Uterus (tissue), 2 donors: Measurements from ENCODE around the gene TNF.

ENCODE experiments used
- POLR2A ChIP-seq, 2 donors: fragments of 450-650 bp; IDR thresholded peaks; one replicate each; pipeline ENCODE4 v1.6.1; 2016; ENCODE audit warnings: antibody characterized with exemption in 2 of 2, mild to moderate bottlenecking in 1 of 2, moderate library complexity in 1 of 2
- TF ChIP-seq, protein P1 (sequence below), 4 experiments: fragments of 200-600 bp in 2 of 4; fragments of 450-650 bp in 2 of 4; sonication (generic) in 2 of 4; IDR thresholded peaks; one replicate each; pipeline ENCODE4 v1.5.1; 2016 to 2019; ENCODE audit warnings: antibody characterized with exemption in 4 of 4, mild to moderate bottlenecking in 2 of 4, moderate library complexity in 1 of 4

DNA sequence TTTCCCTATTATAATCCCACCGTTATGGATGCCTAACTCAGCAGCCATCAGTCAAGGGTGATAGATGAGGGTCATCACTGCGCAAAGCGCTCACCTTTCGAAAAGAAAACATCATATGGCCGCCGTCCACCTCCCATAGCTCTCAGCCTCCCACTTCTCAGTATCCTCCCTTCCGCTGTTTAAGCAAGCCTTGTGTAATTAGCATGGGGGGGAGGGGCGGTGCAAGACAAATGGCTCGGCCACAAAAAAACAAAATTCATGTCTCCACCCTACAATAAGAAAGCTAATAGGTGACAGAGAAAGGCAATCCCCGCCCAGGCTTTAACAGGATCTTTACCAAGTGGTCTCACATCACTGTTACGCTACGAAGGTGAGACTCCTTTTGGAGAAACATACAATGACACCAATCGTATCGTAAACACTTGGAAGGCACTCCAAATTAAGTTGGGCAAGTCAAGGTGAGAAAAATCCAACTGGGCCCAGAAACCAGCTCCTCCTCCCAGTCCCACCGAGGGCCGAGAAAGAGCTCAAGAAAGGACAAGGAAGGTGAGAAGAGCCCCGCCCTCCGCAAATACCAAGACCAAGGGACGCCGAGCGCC, 34.2 kb upstream of the TNF start:
- TF ChIP-seq, protein P1, sequence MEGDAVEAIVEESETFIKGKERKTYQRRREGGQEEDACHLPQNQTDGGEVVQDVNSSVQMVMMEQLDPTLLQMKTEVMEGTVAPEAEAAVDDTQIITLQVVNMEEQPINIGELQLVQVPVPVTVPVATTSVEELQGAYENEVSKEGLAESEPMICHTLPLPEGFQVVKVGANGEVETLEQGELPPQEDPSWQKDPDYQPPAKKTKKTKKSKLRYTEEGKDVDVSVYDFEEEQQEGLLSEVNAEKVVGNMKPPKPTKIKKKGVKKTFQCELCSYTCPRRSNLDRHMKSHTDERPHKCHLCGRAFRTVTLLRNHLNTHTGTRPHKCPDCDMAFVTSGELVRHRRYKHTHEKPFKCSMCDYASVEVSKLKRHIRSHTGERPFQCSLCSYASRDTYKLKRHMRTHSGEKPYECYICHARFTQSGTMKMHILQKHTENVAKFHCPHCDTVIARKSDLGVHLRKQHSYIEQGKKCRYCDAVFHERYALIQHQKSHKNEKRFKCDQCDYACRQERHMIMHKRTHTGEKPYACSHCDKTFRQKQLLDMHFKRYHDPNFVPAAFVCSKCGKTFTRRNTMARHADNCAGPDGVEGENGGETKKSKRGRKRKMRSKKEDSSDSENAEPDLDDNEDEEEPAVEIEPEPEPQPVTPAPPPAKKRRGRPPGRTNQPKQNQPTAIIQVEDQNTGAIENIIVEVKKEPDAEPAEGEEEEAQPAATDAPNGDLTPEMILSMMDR (IDR thresholded peaks at IDR 0.05): no peak
- TF ChIP-seq POLR2A (IDR thresholded peaks at IDR 0.05): no peak
